ENCODE results near the gene MPRIP. TPM values are rescaled to one million over a fixed set of nuclear protein-coding genes. Genes with fewer than 3 reads are reported as not detected.

The MPRIP gene
- total and polyA plus RNA-seq, 5 experiments from 2014 or later, result 16.9 to 234 (median 28.3) TPM

- peak in 1 of 10 donors; percentile 9 for DNase-seq
- no peak for ATAC-seq
- H3K27ac Mint-ChIP-seq, result peak overlapping the region; percentile 31 to 100 (median 99)
- H3K4me1 Mint-ChIP-seq, result peaks cover 23 to 41% (median 33%) of the 10 kb centered on the region in 4 donors
- peak overlapping the region; percentile 91 to 98 (median 96) for H3K4me3 Mint-ChIP-seq
- H3K27me3 Mint-ChIP-seq, result no peaks in the 10 kb centered on the region
- POLR2A ChIA-PET, result interaction anchor here (0.6 to 3.5 kb wide), 8 partner anchors 8 to 94 kb away, joined by 3 to 33 read pairs (median 4); partner anchors contain the start of genes COPS3 and PLD6
- peaks cover 0 to 22% (median 0%) of the 10 kb centered on the region in 3 donors for H3K36me3 Mint-ChIP-seq
- H3K9me3 Mint-ChIP-seq, result no peaks in the 10 kb centered on the region
Measured at GRCh38 chr17:17235212-17236174, 193.2 kb downstream of the MPRIP start.

- DNase-seq (peak in 1 of 10 donors; percentile 14), ATAC-seq (peak; percentile 3 to 11)
- H3K27ac Mint-ChIP-seq, result peak overlapping the region; percentile 98 to 100 (median 99)
- H3K4me1 Mint-ChIP-seq, result peaks cover 23 to 41% (median 33%) of the 10 kb centered on the region in 4 donors
- no peaks in the 10 kb centered on the region for H3K27me3 Mint-ChIP-seq
- peaks cover 0 to 13% (median 0%) of the 10 kb centered on the region in 3 donors for H3K36me3 Mint-ChIP-seq
- no peaks in the 10 kb centered on the region for H3K9me3 Mint-ChIP-seq
- H3K4me3 Mint-ChIP-seq, result peak overlapping the region; percentile 91 to 98 (median 96)
- POLR2A ChIA-PET, result interaction anchor here (0.6 to 3.5 kb wide), 17 partner anchors 10 to 917 kb away, joined by 3 to 33 read pairs (median 3); partner anchors contain the start of genes COPS3 and PLD6
Measured at GRCh38 chr17:17236295-17237025, 194.2 kb downstream of the MPRIP start.

- no peaks in the 10 kb centered on the region for H3K9me3 Mint-ChIP-seq
- peak; percentile 83 to 99 (median 88) for DNase-seq
- peak; percentile 94 for ATAC-seq
- peak within 1 kb of the TSS; percentile 98 to 100 (median 99) for H3K27ac Mint-ChIP-seq
- peaks cover 0 to 6% (median 0%) of the 10 kb centered on the region in 3 donors for H3K36me3 Mint-ChIP-seq
- peak within 1 kb of the TSS; percentile 91 to 98 (median 96) for H3K4me3 Mint-ChIP-seq
- POLR2A ChIA-PET, result interaction anchor here (0.5 to 3.5 kb wide), 17 partner anchors 9 to 916 kb away, joined by 3 to 33 read pairs (median 3); partner anchors contain the start of genes COPS3 and PLD6
- H3K27me3 Mint-ChIP-seq, result no peaks in the 10 kb centered on the region
- peaks cover 19 to 38% (median 30%) of the 10 kb centered on the region in 4 donors for H3K4me1 Mint-ChIP-seq
Measured at GRCh38 chr17:17237026-17237799, 195.0 kb downstream of the MPRIP start, which contains the start of gene FLCN. TSS of gene FLCN (minus strand) at chr17:17237168. CDS start at chr17:17228137, 9,031 bp downstream.

GRCh38 chr17:17239832-17240231 lies 197.6 kb downstream of the MPRIP start:
- H3K4me3 Mint-ChIP-seq, result peak overlapping the region in 4 of 10 donors; percentile 53 to 98 (median 76)
- H3K9me3 Mint-ChIP-seq, result no peaks in the 10 kb centered on the region
- H3K4me1 Mint-ChIP-seq, result peaks cover 18 to 30% (median 25%) of the 10 kb centered on the region in 4 donors
- DNase-seq (no peak), ATAC-seq (no peak)
- no peaks in the 10 kb centered on the region for H3K27me3 Mint-ChIP-seq
- no peak overlapping the region for H3K27ac Mint-ChIP-seq
- POLR2A ChIA-PET, result interaction anchor here (0.7 kb wide), 2 partner anchors 20 to 576 kb away, joined by 3 to 4 read pairs; no protein-coding TSS in a partner anchor
- peaks cover 0 to 3% (median 0%) of the 10 kb centered on the region in 3 donors for H3K36me3 Mint-ChIP-seq

- POLR2A ChIA-PET, result no interaction called here
- Mint-ChIP-seq H3K4me3 (no peak overlapping the region), H3K36me3 (peaks cover 0 to 14% (median 0%) of the 10 kb centered on the region in 3 donors), H3K27me3 (no peaks in the 10 kb centered on the region), H3K9me3 (no peaks in the 10 kb centered on the region), H3K4me1 (peaks cover 3 to 15% (median 8%) of the 10 kb centered on the region in 4 donors), H3K27ac (no peak overlapping the region)
- DNase-seq (no peak), ATAC-seq (no peak)
Measured at GRCh38 chr17:17241656-17242055, 199.4 kb downstream of the MPRIP start.

- Mint-ChIP-seq H3K27ac (no peak overlapping the region), H3K27me3 (no peaks in the 10 kb centered on the region), H3K36me3 (peaks cover 0 to 20% (median 0%) of the 10 kb centered on the region in 3 donors), H3K9me3 (no peaks in the 10 kb centered on the region), H3K4me3 (no peak overlapping the region), H3K4me1 (peaks cover 2 to 14% (median 7%) of the 10 kb centered on the region in 4 donors)
- POLR2A ChIA-PET, result no interaction called here
- DNase-seq (no peak), ATAC-seq (no peak)
Measured at GRCh38 chr17:17242246-17242645, 200.0 kb downstream of the MPRIP start.

Other genes starting within 250 kb of the MPRIP start
- 1 to 10 TPM; 1.3 to 1.5 TPM for gene TNFRSF13B, start 70.3 kb upstream of the MPRIP start, total RNA-seq
- gene TNFRSF13B, start 70.3 kb upstream of the MPRIP start, polyA plus RNA-seq, result not detected
- gene PLD6, start 163.9 kb downstream of the MPRIP start, total RNA-seq, result 10 to 100 TPM; 12.2 to 13.1 TPM
- 1 to 10 TPM; 6.6 to 9.8 (median 8.2) TPM for gene PLD6, start 163.9 kb downstream of the MPRIP start, polyA plus RNA-seq
- 10 to 100 TPM; 63.9 to 70.6 TPM for gene FLCN, start 194.7 kb downstream of the MPRIP start, total RNA-seq
- gene FLCN, start 194.7 kb downstream of the MPRIP start, polyA plus RNA-seq, result 1 to 10 TPM; 3.1 to 4.9 (median 4.8) TPM
- 10 to 100 TPM; 46.5 to 47.7 TPM for gene COPS3, start 238.8 kb downstream of the MPRIP start, total RNA-seq
- gene COPS3, start 238.8 kb downstream of the MPRIP start, polyA plus RNA-seq, result 10 to 100 TPM; 76.6 to 98.0 (median 81.2) TPM

Measured in naive thymus-derived CD8-positive, alpha-beta T cell (primary cell).